Neural cell (in vitro differentiated cells): ENCODE measurements around the gene TFIP11. TPM values are rescaled to one million over a fixed set of nuclear protein-coding genes. Genes with fewer than 3 reads are reported as not detected.

Experiments
- H2AFZ ChIP-seq: fragments of 200-600, 300-800 bp; sonication (generic), shearing (Covaris generic); 2 replicates; pipeline ENCODE4 v1.6.0; 2014; ENCODE audit warnings: low read depth, mild to moderate bottlenecking, antibody characterized with exemption, low read length, moderate library complexity
- H3F3A ChIP-seq: fragments of 200-600 bp; shearing (Covaris generic); 2 replicates; pipeline ENCODE4 v1.6.1; 2016; ENCODE audit warnings: mild to moderate bottlenecking, moderate library complexity, mixed read lengths, antibody characterized with exemption, low read length; ENCODE audit not compliant: insufficient read depth, poor library complexity, severe bottlenecking
- H3K27ac ChIP-seq: fragments of 200-600, 300-800 bp; sonication (generic), shearing (Covaris generic); 2 replicates; pipeline ENCODE4 v1.5.1; 2014; ENCODE audit warnings: mild to moderate bottlenecking, low read length, moderate library complexity
- H3K27me3 ChIP-seq: fragments of 300-800, 200-600 bp; sonication (generic), shearing (Covaris generic); 2 replicates; pipeline ENCODE4 v1.6.0; 2014; ENCODE audit warnings: mild to moderate bottlenecking, low read depth, low read length, moderate library complexity; ENCODE audit not compliant: insufficient read depth
- H3K36me3 ChIP-seq: fragments of 300-800, 200-600 bp; sonication (generic), shearing (Covaris generic); 2 replicates; pipeline ENCODE4 v1.5.1; 2014; ENCODE audit warnings: mild to moderate bottlenecking, antibody characterized with exemption, low read length, moderate library complexity; ENCODE audit not compliant: insufficient read depth
- H3K4me2 ChIP-seq: fragments of 300-800, 200-600 bp; sonication (generic), shearing (Covaris generic); 2 replicates; pipeline ENCODE4 v1.6.0; 2014; ENCODE audit warnings: mild to moderate bottlenecking, low read length
- H3K4me3 ChIP-seq: fragments of 300-800, 200-600 bp; sonication (generic), shearing (Covaris generic); 2 replicates; pipeline ENCODE4 v1.5.1; 2014; ENCODE audit warnings: mild to moderate bottlenecking, low read length, moderate library complexity
- H3K79me2 ChIP-seq: fragments of 200-600 bp; shearing (Covaris generic); replicated peaks from 2 replicates; pipeline ENCODE4 v1.6.0; 2014; ENCODE audit warnings: mild to moderate bottlenecking, low read length, moderate library complexity; ENCODE audit not compliant: insufficient read depth
- H3K9ac ChIP-seq: fragments of 300-800, 200-600 bp; sonication (generic), shearing (Covaris generic); 2 replicates; pipeline ENCODE4 v1.6.1; 2016; ENCODE audit warnings: mild to moderate bottlenecking, low read length, mixed read lengths
- H3K9me2 ChIP-seq: fragments of 200-600 bp; shearing (Covaris generic); 2 replicates; pipeline ENCODE4 v1.6.1; 2016; ENCODE audit warnings: mild to moderate bottlenecking, low read length, mixed read lengths; ENCODE audit not compliant: insufficient read depth
- H3K9me3 ChIP-seq: fragments of 200-600, 300-800 bp; sonication (generic), shearing (Covaris generic); 2 replicates; pipeline ENCODE4 v1.6.1; 2016; ENCODE audit warnings: mild to moderate bottlenecking, mixed run types, low read length, moderate library complexity, mixed read lengths
- H4K20me1 ChIP-seq: fragments of 200-600 bp; shearing (Covaris generic); 2 replicates; pipeline ENCODE4 v1.6.1; 2016; ENCODE audit warnings: mild to moderate bottlenecking, mixed run types; ENCODE audit not compliant: insufficient read depth
- CTCF ChIP-seq: fragments of 450-650 bp; IDR thresholded peaks from 2 replicates; pipeline ENCODE4 v1.5.1; 2014; ENCODE audit warnings: antibody characterized with exemption, mild to moderate bottlenecking, moderate library complexity; ENCODE audit not compliant: poor library complexity, severe bottlenecking
- EP300 ChIP-seq: fragments of 450-650 bp; conservative IDR thresholded peaks from 2 replicates; pipeline ENCODE4 v1.6.1; 2014; ENCODE audit warnings: antibody characterized with exemption, mild to moderate bottlenecking, moderate library complexity; ENCODE audit not compliant: poor library complexity, severe bottlenecking
- EZH2 ChIP-seq: fragments of 200-600, 300-800 bp; shearing (Covaris generic), sonication (generic); IDR thresholded peaks from 2 replicates; pipeline ENCODE4 v1.6.1; 2014; ENCODE audit warnings: antibody characterized with exemption, low read length, borderline replicate concordance, mild to moderate bottlenecking; ENCODE audit not compliant: insufficient read depth, poor library complexity, severe bottlenecking
- MXI1 ChIP-seq: fragments of 450-650 bp; conservative IDR thresholded peaks from 2 replicates; pipeline ENCODE4 v1.6.1; 2014; ENCODE audit warnings: antibody characterized with exemption, mild to moderate bottlenecking; ENCODE audit not compliant: poor library complexity, severe bottlenecking
- POLR2AphosphoS5 ChIP-seq: IDR thresholded peaks from 2 replicates; pipeline ENCODE4 v1.6.1; 2012
- RAD21 ChIP-seq: fragments of 450-650 bp; conservative IDR thresholded peaks from 2 replicates; pipeline ENCODE4 v1.6.1; 2014; ENCODE audit warnings: antibody characterized with exemption, mild to moderate bottlenecking, moderate library complexity
- REST ChIP-seq: IDR thresholded peaks from 2 replicates; pipeline ENCODE4 v1.6.1; 2012; ENCODE audit warnings: borderline replicate concordance
- SMC3 ChIP-seq: fragments of 450-650 bp; conservative IDR thresholded peaks from 2 replicates; pipeline ENCODE4 v1.6.1; 2014; ENCODE audit warnings: antibody characterized with exemption, mild to moderate bottlenecking, moderate library complexity; ENCODE audit not compliant: poor library complexity
- TAF1 ChIP-seq: IDR thresholded peaks from 2 replicates; pipeline ENCODE4 v1.6.1; 2012; ENCODE audit warnings: low read depth
- polyA plus RNA-seq: library from polyadenylated mRNA; depleted of rRNA; stranded (reverse); fragments of >200 nt; gene quantifications from 2 replicates; pipeline ENCODE4 v1.2.3, GENCODE V29; 2014

Gene TFIP11
- polyA plus RNA-seq, 1 donor from 2014 or later = 49.8 TPM

GRCh38 chr22:26481112-26481693 lies 31.1 kb downstream of the TFIP11 start:
- no peak overlapping the region for H2AFZ ChIP-seq
- H3K9ac ChIP-seq = no peak overlapping the region
- H3K4me2 ChIP-seq = no peak overlapping the region
- no peaks in the 10 kb centered on the region for H3K9me3 ChIP-seq
- H3K9me2 ChIP-seq = no peaks in the 10 kb centered on the region
- H3F3A ChIP-seq = no peaks in the 10 kb centered on the region
- no peak overlapping the region for H3K27ac ChIP-seq
- no peaks in the 10 kb centered on the region for H3K36me3 ChIP-seq
- H3K27me3 ChIP-seq = no peaks in the 10 kb centered on the region
- H3K79me2 ChIP-seq = peaks cover 35% of the 10 kb centered on the region
- peak overlapping the region; percentile 49 for H3K4me3 ChIP-seq
- no peak for TF ChIP-seq EP300
- no peak for TF ChIP-seq MXI1
- no peak for TF ChIP-seq RAD21
- no peak for TF ChIP-seq SMC3
- no peak for TF ChIP-seq CTCF
- no peak for TF ChIP-seq TAF1
- no peak for TF ChIP-seq POLR2AphosphoS5
- no peak for TF ChIP-seq EZH2
- no peak for TF ChIP-seq REST
- no peaks in the 10 kb centered on the region for H4K20me1 ChIP-seq

- no peak overlapping the region for H3K9ac ChIP-seq
- H3K27ac ChIP-seq = no peak overlapping the region
Measured at GRCh38 chr22:26480611-26480932, 31.7 kb downstream of the TFIP11 start.

More at GRCh38 chr22:26480611-26480932, 31.7 kb downstream of the TFIP11 start:
- Histone ChIP-seq H3K4me2 (no peak overlapping the region), H3K9me2 (no peaks in the 10 kb centered on the region), H3K27me3 (no peaks in the 10 kb centered on the region), H3K79me2 (peaks cover 36% of the 10 kb centered on the region), H3K9me3 (no peaks in the 10 kb centered on the region), H3K4me3 (peak overlapping the region; percentile 49), H2AFZ (no peak overlapping the region), H4K20me1 (no peaks in the 10 kb centered on the region), H3F3A (no peaks in the 10 kb centered on the region), H3K36me3 (no peaks in the 10 kb centered on the region)
- no peak for TF ChIP-seq TAF1
